WTC11 (cell line): ENCODE data around the gene PLK3. TPM values are rescaled to one million over a fixed set of nuclear protein-coding genes. Genes with fewer than 3 reads are reported as not detected.

Experiments used
- ATAC-seq: fragments of 200-7000 bp; cut with Tn5 transposase; 2 replicates; pipeline ENCODE4 v1.10.0; 2021; ENCODE audit warnings: mild to moderate bottlenecking, moderate library complexity
- CTCF ChIA-PET: fragments of 300-600 bp; sonication (Branson Sonifier 250); formaldehyde crosslinking; loops from one replicate; lab custom pipeline; 2021; ENCODE audit warnings: antibody characterized with exemption; lab: Charles Lee
- POLR2A ChIA-PET: fragments of 350-600 bp; sonication (Branson Sonifier 250); formaldehyde crosslinking; loops from one replicate; lab custom pipeline; 2021; ENCODE audit warnings: antibody characterized with exemption; lab: Charles Lee
- DNase-seq: peaks from one replicate; pipeline ENCODE4 v3.0.0; 2021; ENCODE audit warnings: low spot score
- H3K27ac Mint-ChIP-seq: 2 replicates; pipeline ENCODE4 v1.8.0; 2021; ENCODE audit warnings: mixed read lengths
- H3K27me3 Mint-ChIP-seq: 2 replicates; pipeline ENCODE4 v1.8.0; 2021; ENCODE audit warnings: low read depth, mild to moderate bottlenecking, moderate library complexity, mixed read lengths
- H3K36me3 Mint-ChIP-seq: 2 replicates; pipeline ENCODE4 v1.8.0; 2021; ENCODE audit warnings: mixed read lengths
- H3K4me1 Mint-ChIP-seq: 2 replicates; pipeline ENCODE4 v1.8.0; 2022; ENCODE audit warnings: mixed read lengths
- H3K4me3 Mint-ChIP-seq: 2 replicates; pipeline ENCODE4 v1.8.0; 2021; ENCODE audit warnings: mild to moderate bottlenecking, moderate library complexity, mixed read lengths
- H3K9me3 Mint-ChIP-seq: 2 replicates; pipeline ENCODE4 v1.8.0; 2021; ENCODE audit warnings: mixed read lengths
- FOXP1 ChIP-seq: sonication (generic); formaldehyde crosslinking; IDR thresholded peaks from 2 replicates; pipeline ENCODE4 v1.8.0; 2022; ENCODE audit warnings: missing genetic modification reagents, mild to moderate bottlenecking, moderate library complexity, borderline replicate concordance
- FOXP4 ChIP-seq: sonication (generic); formaldehyde crosslinking; IDR thresholded peaks from 2 replicates; pipeline ENCODE4 v1.8.0; 2022; ENCODE audit warnings: mild to moderate bottlenecking, missing genetic modification reagents
- MYBL2 ChIP-seq: sonication (generic); formaldehyde crosslinking; IDR thresholded peaks from 2 replicates; pipeline ENCODE4 v1.8.1; 2023; ENCODE audit warnings: mild to moderate bottlenecking, moderate library complexity, missing genetic modification reagents
- NFATC4 ChIP-seq: fragments of 250-450 bp; sonication (Bioruptor Pico); IDR thresholded peaks from 2 replicates; pipeline ENCODE4 v1.9.0; 2021; ENCODE audit warnings: mild to moderate bottlenecking
- NFE2L1 ChIP-seq: sonication (generic); formaldehyde crosslinking; IDR thresholded peaks from 2 replicates; pipeline ENCODE4 v1.8.1; 2023; ENCODE audit warnings: missing genetic modification reagents
- PRRX2 ChIP-seq: fragments of 250-450 bp; sonication (Bioruptor Pico); IDR thresholded peaks from 2 replicates; pipeline ENCODE4 v1.8.0; 2021; ENCODE audit warnings: mild to moderate bottlenecking
- RELA ChIP-seq: sonication (generic); formaldehyde crosslinking; IDR thresholded peaks from 2 replicates; pipeline ENCODE4 v1.8.1; 2022; ENCODE audit warnings: missing genetic modification reagents, mild to moderate bottlenecking, borderline replicate concordance
- SOX15 ChIP-seq: fragments of 250-450 bp; sonication (Bioruptor Pico); IDR thresholded peaks from 2 replicates; pipeline ENCODE4 v1.9.0; 2021; ENCODE audit warnings: mild to moderate bottlenecking
- STAT6 ChIP-seq: sonication (generic); formaldehyde crosslinking; conservative IDR thresholded peaks from 2 replicates; pipeline ENCODE4 v1.8.1; 2023; ENCODE audit warnings: mild to moderate bottlenecking, low read depth, missing genetic modification reagents, moderate library complexity
- USF2 ChIP-seq: sonication (generic); formaldehyde crosslinking; IDR thresholded peaks from 2 replicates; pipeline ENCODE4 v1.8.1; 2023; ENCODE audit warnings: mild to moderate bottlenecking, missing genetic modification reagents, moderate library complexity
- ZNF416 ChIP-seq: fragments of 250-450 bp; sonication (Bioruptor Pico); IDR thresholded peaks from 2 replicates; pipeline ENCODE4 v1.9.0; 2021; ENCODE audit warnings: mild to moderate bottlenecking, inconsistent platforms
- ZNF423 ChIP-seq: fragments of 250-450 bp; sonication (Bioruptor Pico); IDR thresholded peaks from 2 replicates; pipeline ENCODE4 v2.1.2; 2022; ENCODE audit warnings: mild to moderate bottlenecking, moderate library complexity
- ZNF532 ChIP-seq: fragments of 250-450 bp; sonication (Bioruptor Pico); IDR thresholded peaks from 2 replicates; pipeline ENCODE4 v1.9.0; 2021; ENCODE audit warnings: mild to moderate bottlenecking, borderline replicate concordance
- total RNA-seq: library from RNA; stranded (reverse); gene quantifications from 3 replicates; pipeline ENCODE4 v1.2.3, GENCODE V29; 2021
- TF ChIP-seq, protein P1 (sequence below): fragments of 250-450 bp; sonication (Bioruptor Pico); IDR thresholded peaks from 2 replicates; pipeline ENCODE4 v1.9.0; 2021; ENCODE audit warnings: moderate library complexity, mild to moderate bottlenecking, inconsistent platforms, borderline replicate concordance
- TF ChIP-seq, protein P2 (sequence below): sonication (generic); formaldehyde crosslinking; IDR thresholded peaks from 2 replicates; pipeline ENCODE4 v1.8.1; 2022; ENCODE audit warnings: missing genetic modification reagents, borderline replicate concordance
- TF ChIP-seq, protein P3 (sequence below): sonication (generic); formaldehyde crosslinking; conservative IDR thresholded peaks from 2 replicates; pipeline ENCODE4 v1.8.1; 2022; ENCODE audit warnings: mild to moderate bottlenecking, missing genetic modification reagents

PLK3 gene
- total RNA-seq, 1 experiment from 2014 or later = 16.4 TPM

- Mint-ChIP-seq H3K9me3 (no peaks in the 10 kb centered on the region), H3K4me1 (peaks cover 13% of the 10 kb centered on the region), H3K27me3 (no peaks in the 10 kb centered on the region), H3K36me3 (no peaks in the 10 kb centered on the region), H3K4me3 (no peak overlapping the region), H3K27ac (no peak overlapping the region)
- ChIA-PET CTCF (interaction anchor here (1.0 to 3.8 kb wide), 4 partner anchors 7 to 182 kb away, joined by 3 to 17 read pairs (median 12); partner anchors contain the start of genes HECTD3 and UROD), POLR2A (interaction anchor here (1.0 kb wide), 1 partner anchor 107 kb away, joined by 3 read pairs; no protein-coding TSS in a partner anchor)
- TF ChIP-seq ZNF532 (CRISPR knock-in tag) (no peak), RELA (no peak)
- no peak for DNase-seq
- no peak for ATAC-seq
Observed at GRCh38 chr1:44828841-44829440, 28.8 kb downstream of the PLK3 start.

GRCh38 chr1:44829506-44830384 is 29.6 kb downstream of the PLK3 start:
- H3K4me1 Mint-ChIP-seq = peaks cover 13% of the 10 kb centered on the region
- no peaks in the 10 kb centered on the region for H3K27me3 Mint-ChIP-seq
- H3K9me3 Mint-ChIP-seq = no peaks in the 10 kb centered on the region
- ChIA-PET POLR2A (interaction anchor here (0.8 to 1.0 kb wide), 3 partner anchors 10 to 108 kb away, joined by 3 to 4 read pairs (median 3); no protein-coding TSS in a partner anchor), CTCF (interaction anchor here (1.1 to 4.1 kb wide), 5 partner anchors 8 to 470 kb away, joined by 3 to 17 read pairs (median 13); partner anchors contain the start of genes HECTD3 and UROD)
- H3K4me3 Mint-ChIP-seq = no peak overlapping the region
- no peak for ATAC-seq
- H3K27ac Mint-ChIP-seq = no peak overlapping the region
- DNase-seq = no peak
- no peaks in the 10 kb centered on the region for H3K36me3 Mint-ChIP-seq
- TF ChIP-seq PRRX2 (CRISPR knock-in tag) (no peak), NFE2L1 (no peak), MYBL2 (no peak), ZNF423 (CRISPR knock-in tag) (no peak), ZNF416 (CRISPR knock-in tag) (no peak), FOXP1 (CRISPR knock-in tag) (no peak), USF2 (CRISPR knock-in tag) (no peak), SOX15 (CRISPR knock-in tag) (no peak), STAT6 (CRISPR knock-in tag) (no peak), NFATC4 (CRISPR knock-in tag) (no peak), FOXP4 (CRISPR knock-in tag) (no peak)
- TF ChIP-seq, protein P1, sequence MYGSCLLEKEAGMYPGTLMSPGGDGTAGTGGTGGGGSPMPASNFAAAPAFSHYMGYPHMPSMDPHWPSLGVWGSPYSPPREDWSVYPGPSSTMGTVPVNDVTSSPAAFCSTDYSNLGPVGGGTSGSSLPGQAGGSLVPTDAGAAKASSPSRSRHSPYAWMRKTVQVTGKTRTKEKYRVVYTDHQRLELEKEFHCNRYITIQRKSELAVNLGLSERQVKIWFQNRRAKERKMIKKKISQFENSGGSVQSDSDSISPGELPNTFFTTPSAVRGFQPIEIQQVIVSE (CRISPR knock-in tag) = no peak
- TF ChIP-seq, protein P2, sequence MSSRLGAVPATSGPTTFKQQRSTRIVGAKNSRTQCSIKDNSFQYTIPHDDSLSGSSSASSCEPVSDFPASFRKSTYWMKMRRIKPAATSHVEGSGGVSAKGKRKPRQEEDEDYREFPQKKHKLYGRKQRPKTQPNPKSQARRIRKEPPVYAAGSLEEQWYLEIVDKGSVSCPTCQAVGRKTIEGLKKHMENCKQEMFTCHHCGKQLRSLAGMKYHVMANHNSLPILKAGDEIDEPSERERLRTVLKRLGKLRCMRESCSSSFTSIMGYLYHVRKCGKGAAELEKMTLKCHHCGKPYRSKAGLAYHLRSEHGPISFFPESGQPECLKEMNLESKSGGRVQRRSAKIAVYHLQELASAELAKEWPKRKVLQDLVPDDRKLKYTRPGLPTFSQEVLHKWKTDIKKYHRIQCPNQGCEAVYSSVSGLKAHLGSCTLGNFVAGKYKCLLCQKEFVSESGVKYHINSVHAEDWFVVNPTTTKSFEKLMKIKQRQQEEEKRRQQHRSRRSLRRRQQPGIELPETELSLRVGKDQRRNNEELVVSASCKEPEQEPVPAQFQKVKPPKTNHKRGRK (CRISPR knock-in tag) = no peak
- TF ChIP-seq, protein P3, sequence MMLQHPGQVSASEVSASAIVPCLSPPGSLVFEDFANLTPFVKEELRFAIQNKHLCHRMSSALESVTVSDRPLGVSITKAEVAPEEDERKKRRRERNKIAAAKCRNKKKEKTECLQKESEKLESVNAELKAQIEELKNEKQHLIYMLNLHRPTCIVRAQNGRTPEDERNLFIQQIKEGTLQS = no peak
